B cell (primary cell): ENCODE measurements around the gene GIMAP1. TPM values are rescaled to one million over a fixed set of nuclear protein-coding genes. Genes with fewer than 3 reads are reported as not detected.

Experiments used
- ATAC-seq: fragments of 200-7000 bp; cut with Tn5 transposase; one replicate; pipeline ENCODE4 v1.10.0; 2021; ENCODE audit warnings: low read depth, mild to moderate bottlenecking, moderate number of reproducible peaks, moderate library complexity
- CTCF ChIA-PET: fragments of 350-600 bp; sonication (Branson Sonifier 250); formaldehyde crosslinking; loops from one replicate; lab custom pipeline; 2021; ENCODE audit warnings: antibody characterized with exemption, inconsistent platforms; lab: Charles Lee
- POLR2A ChIA-PET: fragments of 350-600 bp; sonication (Branson Sonifier 250); formaldehyde crosslinking; loops from one replicate; lab custom pipeline; 2021; ENCODE audit warnings: antibody characterized with exemption; lab: Charles Lee
- DNase-seq: peaks from one replicate; pipeline ENCODE4 v3.0.0; 2013
- H2AFZ ChIP-seq: 2 replicates; pipeline ENCODE4 v1.6.1; 2012; ENCODE audit warnings: mild to moderate bottlenecking, low read depth, low read length; ENCODE audit not compliant: insufficient read depth, poor library complexity, severe bottlenecking
- H3K27ac ChIP-seq, 2 donors: 1 replicate in 1 of 2; 2 replicates in 1 of 2; pipeline ENCODE4 v1.5.1; 2012 to 2013; ENCODE audit warnings: low read length in 2 of 2, mild to moderate bottlenecking in 2 of 2, moderate library complexity in 1 of 2
- H3K27me3 ChIP-seq, 4 experiments: fragments of 200-600 bp in 1 of 4; sonication (generic) in 1 of 4; replicated peaks in 1 of 4; 1 replicate in 2 of 4; 2 replicates in 2 of 4; pipeline versions ENCODE4 v1.6.1 to v1.7.0; 2013 to 2016; ENCODE audit warnings: low read length in 3 of 4, mild to moderate bottlenecking in 2 of 4, mixed read lengths in 1 of 4, moderate library complexity in 1 of 4; ENCODE audit not compliant: insufficient read depth in 4 of 4, control insufficient read depth in 3 of 4; ENCODE audit errors: control extremely low read depth in 1 of 4
- H3K36me3 ChIP-seq, 2 experiments: replicated peaks in 1 of 2; 1 replicate in 1 of 2; 2 replicates in 1 of 2; pipeline versions ENCODE4 v1.6.1 to v1.7.1; 2013; ENCODE audit warnings: low read length in 1 of 2; ENCODE audit not compliant: insufficient read depth in 2 of 2, control insufficient read depth in 1 of 2; ENCODE audit errors: control extremely low read depth in 1 of 2, extremely low read depth in 1 of 2
- H3K4me1 ChIP-seq, 2 donors: fragments of 200-600 bp in 1 of 2; sonication (generic) in 1 of 2; 1 replicate in 1 of 2; 2 replicates in 1 of 2; pipeline versions ENCODE4 v1.5.1 to v1.6.1; 2013 to 2017; ENCODE audit warnings: low read length in 2 of 2; ENCODE audit not compliant: control insufficient read depth in 2 of 2, insufficient read depth in 2 of 2
- H3K4me2 ChIP-seq: replicated peaks from 2 replicates; pipeline ENCODE3; 2012; ENCODE audit warnings: mild to moderate bottlenecking, low read depth, low read length; ENCODE audit not compliant: poor library complexity, severe bottlenecking
- H3K4me3 ChIP-seq, 5 experiments: fragments of 200-600 bp in 1 of 5; sonication (generic) in 1 of 5; 1 replicate in 3 of 5; 2 replicates in 2 of 5; pipeline versions ENCODE4 v1.5.1 to v1.7.0; 2011 to 2016; ENCODE audit warnings: low read length in 4 of 5, mild to moderate bottlenecking in 4 of 5, low read depth in 2 of 5, control low read depth in 1 of 5, moderate library complexity in 1 of 5; ENCODE audit not compliant: insufficient read depth in 1 of 5; ENCODE audit errors: control extremely low read depth in 1 of 5, extremely low read depth in 1 of 5
- H3K79me2 ChIP-seq: fragments of 200-600 bp; sonication (generic); one replicate; pipeline ENCODE4 v1.6.0; 2016; ENCODE audit warnings: low read length; ENCODE audit not compliant: control insufficient read depth, insufficient read depth
- H3K9ac ChIP-seq: fragments of 200-600 bp; sonication (generic); 2 replicates; pipeline ENCODE4 v1.6.1; 2017; ENCODE audit warnings: mild to moderate bottlenecking, low read length, moderate library complexity
- H3K9me3 ChIP-seq, 3 donors: one replicate each; pipeline versions ENCODE4 v1.6.1 to v1.7.1; 2013; ENCODE audit warnings: low read length in 2 of 3; ENCODE audit not compliant: control insufficient read depth in 2 of 3, insufficient read depth in 1 of 3; ENCODE audit errors: control extremely low read depth in 1 of 3
- H4K20me1 ChIP-seq: 2 replicates; pipeline ENCODE4 v1.6.0; 2012; ENCODE audit warnings: mild to moderate bottlenecking, low read length; ENCODE audit not compliant: insufficient read depth, control insufficient read depth, poor library complexity, severe bottlenecking
- H3K27ac Mint-ChIP-seq: one replicate; pipeline ENCODE4 v1.8.0; 2021; ENCODE audit warnings: mixed read lengths
- H3K27me3 Mint-ChIP-seq: one replicate; pipeline ENCODE4 v1.8.0; 2021; ENCODE audit warnings: mixed read lengths
- H3K4me1 Mint-ChIP-seq: one replicate; pipeline ENCODE4 v1.8.0; 2021; ENCODE audit warnings: mixed read lengths
- H3K4me3 Mint-ChIP-seq: one replicate; pipeline ENCODE4 v1.8.0; 2021; ENCODE audit warnings: mixed read lengths
- H3K9me3 Mint-ChIP-seq: one replicate; pipeline ENCODE4 v1.8.0; 2022; ENCODE audit warnings: mixed read lengths; ENCODE audit not compliant: insufficient read depth
- CTCF ChIP-seq: fragments of 200-600 bp; IDR thresholded peaks from one replicate; pipeline ENCODE4 v1.8.0; 2022; ENCODE audit warnings: antibody characterized with exemption, mild to moderate bottlenecking
- EZH2 ChIP-seq: IDR thresholded peaks from 2 replicates; pipeline ENCODE4 v1.6.1; 2012; ENCODE audit warnings: borderline replicate concordance, low read depth, mild to moderate bottlenecking, moderate library complexity, low read length; ENCODE audit not compliant: insufficient read depth, poor library complexity, severe bottlenecking
- WGBS: methylation state at CpG from one replicate; pipeline ENCODE4 v1.1.5; 2013; ENCODE audit warnings: missing lambda C conversion rate; ENCODE audit not compliant: insufficient coverage; 5-methylcytosine and 5-hydroxymethylcytosine counted together
- intact Hi-C: fragments of 100-400 bp; cut with micrococcal nuclease; formaldehyde crosslinking; loops from one replicate; pipeline ENCODE4 v1.10.0; 2022
- polyA plus RNA-seq: library from polyadenylated mRNA; depleted of rRNA; stranded (reverse); fragments of >200 nt; gene quantifications from 2 replicates; pipeline ENCODE4 v1.2.3, GENCODE V29; 2012
- total RNA-seq, 2 donors: library from RNA; stranded (reverse); fragments of 120-200 nt in 1 of 2; gene quantifications; 1 replicate in 1 of 2; 2 replicates in 1 of 2; pipeline versions ENCODE4 v1.2.3 to v1.2.4, GENCODE V29; 2013 to 2022

GIMAP1 gene
- total and polyA plus RNA-seq, 2 donors (not counting 1 experiment from before 2014, with no cell fraction given): 0.30 to 0.63 TPM

GRCh38 chr7:150722431-150722931, 6.1 kb downstream of the GIMAP1 start:
- Histone ChIP-seq H4K20me1 (no peaks in the 10 kb centered on the region), H3K9ac (no peak overlapping the region), H3K79me2 (no peaks in the 10 kb centered on the region), H3K27ac (no peak overlapping the region), H3K4me2 (no peak overlapping the region), H3K9me3 (no peaks in the 10 kb centered on the region), H3K36me3 (peaks cover 0 to 5% of the 10 kb centered on the region in 2 experiments), H2AFZ (no peak overlapping the region), H3K4me1 (no peaks in the 10 kb centered on the region), H3K27me3 (no peaks in the 10 kb centered on the region), H3K4me3 (no peak overlapping the region)
- DNase-seq: no peak
- intact Hi-C loops: no loop called here
- 86% methylated on average over 10 of the region's 12 CpGs for WGBS
- CTCF ChIA-PET: no interaction called here
- Mint-ChIP-seq H3K4me3 (no peak overlapping the region), H3K27me3 (peaks cover 8% of the 10 kb centered on the region), H3K4me1 (no peaks in the 10 kb centered on the region), H3K9me3 (no peaks in the 10 kb centered on the region), H3K27ac (no peak overlapping the region)
- no peak for ATAC-seq
- POLR2A ChIA-PET: no interaction called here
- TF ChIP-seq CTCF: no peak
- no peak for TF ChIP-seq EZH2

DNA sequence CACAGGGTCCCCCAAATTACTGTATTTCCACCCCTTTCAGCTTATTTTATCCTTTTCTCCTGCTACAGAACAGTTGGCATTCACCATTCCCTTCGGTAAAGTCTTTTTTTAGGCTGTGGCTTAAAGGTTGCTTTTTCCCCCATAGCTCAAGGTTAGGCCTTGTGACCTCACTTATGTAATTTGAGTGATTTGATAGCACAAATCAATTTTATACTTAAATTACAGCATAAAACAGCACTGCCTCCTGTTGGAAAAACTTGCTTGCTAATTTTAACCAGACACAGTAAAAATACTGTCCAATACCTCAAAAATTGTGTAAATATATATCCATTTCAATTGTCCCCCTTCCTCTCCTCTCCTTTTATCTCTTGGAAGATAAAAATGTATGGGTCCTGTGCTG, 7.1 kb downstream of the GIMAP1 start:
- Histone ChIP-seq H3K4me1 (no peaks in the 10 kb centered on the region), H3K4me3 (no peak overlapping the region), H3K9me3 (peaks cover 0 to 2% (median 0%) of the 10 kb centered on the region in 3 donors), H3K27ac (no peak overlapping the region), H3K36me3 (peaks cover 0 to 5% of the 10 kb centered on the region in 2 experiments), H3K9ac (no peak overlapping the region), H2AFZ (no peak overlapping the region), H3K79me2 (no peaks in the 10 kb centered on the region), H4K20me1 (no peaks in the 10 kb centered on the region), H3K4me2 (no peak overlapping the region), H3K27me3 (no peaks in the 10 kb centered on the region)
- WGBS: no CpG with 5 or more reads among the region's 1 CpG
- DNase-seq (no peak), ATAC-seq (no peak)
- intact Hi-C loops: no loop called here
- Mint-ChIP-seq H3K27ac (no peak overlapping the region), H3K27me3 (peaks cover 8% of the 10 kb centered on the region), H3K4me3 (no peak overlapping the region), H3K4me1 (no peaks in the 10 kb centered on the region), H3K9me3 (no peaks in the 10 kb centered on the region)
- TF ChIP-seq CTCF (no peak), EZH2 (no peak)
- POLR2A ChIA-PET: no interaction called here
- CTCF ChIA-PET: no interaction called here
